H1 (cell line): ENCODE results near the gene TMEM150B. TPM values are rescaled to one million over a fixed set of nuclear protein-coding genes. Genes with fewer than 3 reads are reported as not detected.
A peak's percentile ranks its signal among the peaks of the same experiment; 100 is the strongest.

Source experiments
- CTCF ChIA-PET: fragments of 300-600 bp; sonication (Branson Sonifier 250); formaldehyde crosslinking; loops from one replicate; lab custom pipeline; 2021; ENCODE audit not compliant: partially characterized antibody; lab: Charles Lee
- POLR2A ChIA-PET: fragments of 300-600 bp; sonication (Branson Sonifier 250); formaldehyde crosslinking; loops from one replicate; lab custom pipeline; 2021; ENCODE audit warnings: inconsistent platforms; ENCODE audit not compliant: partially characterized antibody; lab: Charles Lee
- DNase-seq, 2 experiments: peaks; one replicate each; pipeline versions ENCODE4 v3.0.0 to v3.0.0-alpha.2; 2010 to 2022; ENCODE audit warnings: low spot score in 2 of 2, low read depth in 1 of 2, mixed read lengths in 1 of 2
- FAIRE-seq: peaks from 2 replicates; lab custom pipeline; 2011; peaks lifted over from hg19 to GRCh38; lab: Jason Lieb, UNC
- H2AFZ ChIP-seq: 2 replicates; pipeline ENCODE4 v1.8.1; 2012; ENCODE audit warnings: low read length, inconsistent platforms
- H2AK5ac ChIP-seq: 2 replicates; pipeline ENCODE4 v1.6.1; 2013; ENCODE audit warnings: low read depth, low read length
- H2BK120ac ChIP-seq: replicated peaks from 2 replicates; pipeline ENCODE3; 2013; ENCODE audit warnings: low read depth, low read length, inconsistent platforms
- H2BK12ac ChIP-seq: 2 replicates; pipeline ENCODE4 v1.6.1; 2013; ENCODE audit warnings: low read depth, low read length
- H2BK15ac ChIP-seq: 2 replicates; pipeline ENCODE4 v1.6.1; 2013; ENCODE audit warnings: low read length
- H2BK20ac ChIP-seq: 2 replicates; pipeline ENCODE4 v1.6.1; 2013; ENCODE audit warnings: low read length
- H2BK5ac ChIP-seq: 2 replicates; pipeline ENCODE4 v1.6.1; 2013; ENCODE audit warnings: low read depth, low read length
- H3K14ac ChIP-seq: 2 replicates; pipeline ENCODE4 v1.6.1; 2013; ENCODE audit warnings: inconsistent platforms; ENCODE audit not compliant: insufficient read length
- H3K18ac ChIP-seq: 2 replicates; pipeline ENCODE4 v1.6.1; 2013; ENCODE audit warnings: low read length; ENCODE audit errors: extremely low read depth
- H3K23ac ChIP-seq: 2 replicates; pipeline ENCODE4 v1.6.1; 2013; ENCODE audit warnings: inconsistent platforms; ENCODE audit not compliant: insufficient read length
- H3K23me2 ChIP-seq: 2 replicates; pipeline ENCODE4 v1.6.1; 2013; ENCODE audit warnings: low read depth, low read length
- H3K27ac ChIP-seq: 2 replicates; pipeline ENCODE4 v1.6.1; 2011; ENCODE audit warnings: low read depth, low read length, inconsistent platforms
- H3K27me3 ChIP-seq, 4 experiments: replicated peaks in 1 of 4; 1 replicate in 1 of 4; 2 replicates in 3 of 4; pipeline versions ENCODE4 v1.6.1 to v1.8.1; 2011 to 2013; ENCODE audit warnings: low read length in 3 of 4, mild to moderate bottlenecking in 3 of 4, inconsistent platforms in 2 of 4, mixed read lengths in 2 of 4, moderate library complexity in 1 of 4; ENCODE audit not compliant: control insufficient read depth in 3 of 4, insufficient read depth in 3 of 4; ENCODE audit errors: extremely low read depth in 1 of 4
- H3K36me3 ChIP-seq, 4 experiments: 2 replicates each; pipeline versions ENCODE4 v1.6.1 to v1.8.1; 2011 to 2013; ENCODE audit warnings: mild to moderate bottlenecking in 4 of 4, low read length in 3 of 4, moderate library complexity in 2 of 4, control low read depth in 1 of 4, inconsistent platforms in 1 of 4; ENCODE audit not compliant: insufficient read depth in 4 of 4, control insufficient read depth in 2 of 4
- H3K4ac ChIP-seq: replicated peaks from 2 replicates; pipeline ENCODE3; 2013; ENCODE audit warnings: low read length, low read depth, mixed read lengths, inconsistent platforms; ENCODE audit not compliant: insufficient read length
- H3K4me1 ChIP-seq, 4 experiments: replicated peaks in 1 of 4; 1 replicate in 1 of 4; 2 replicates in 3 of 4; pipeline versions ENCODE4 v1.6.1 to v1.8.1; 2011 to 2013; ENCODE audit warnings: low read length in 3 of 4, inconsistent platforms in 2 of 4, mixed read lengths in 1 of 4; ENCODE audit not compliant: insufficient read depth in 4 of 4, control insufficient read depth in 3 of 4
- H3K4me2 ChIP-seq, 2 experiments: 2 replicates each; pipeline versions ENCODE4 v1.6.1 to v1.8.1; 2011 to 2013; ENCODE audit warnings: low read depth in 2 of 2, low read length in 2 of 2, control low read depth in 1 of 2, inconsistent platforms in 1 of 2, mild to moderate bottlenecking in 1 of 2; ENCODE audit not compliant: insufficient read depth in 1 of 2
- H3K4me3 ChIP-seq, 4 experiments: fragments of 200-600, 300-600 bp in 1 of 4; sonication (generic), shearing (Covaris generic), sonication (Bioruptor Twin) in 1 of 4; 2 replicates each; pipeline versions ENCODE4 v1.5.1 to v1.8.1; 2011 to 2016; ENCODE audit warnings: low read length in 4 of 4, low read depth in 3 of 4, control low read depth in 2 of 4, inconsistent platforms in 2 of 4, mild to moderate bottlenecking in 2 of 4, mixed read lengths in 1 of 4, moderate library complexity in 1 of 4; ENCODE audit not compliant: insufficient read depth in 2 of 4; ENCODE audit errors: extremely low read depth in 1 of 4
- H3K56ac ChIP-seq: replicated peaks from 2 replicates; pipeline ENCODE3; 2013; ENCODE audit warnings: low read depth, mild to moderate bottlenecking, mixed read lengths, low read length, inconsistent platforms; ENCODE audit not compliant: insufficient read length
- H3K79me1 ChIP-seq: 2 replicates; pipeline ENCODE4 v1.6.1; 2013; ENCODE audit warnings: low read depth, low read length, control low read depth
- H3K79me2 ChIP-seq, 2 experiments: 2 replicates each; pipeline versions ENCODE4 v1.6.1 to v1.8.1; 2012 to 2013; ENCODE audit warnings: low read length in 2 of 2, mild to moderate bottlenecking in 2 of 2, inconsistent platforms in 1 of 2; ENCODE audit not compliant: insufficient read depth in 2 of 2, control insufficient read depth in 1 of 2
- H3K9ac ChIP-seq, 4 experiments: replicated peaks in 1 of 4; 1 replicate in 1 of 4; 2 replicates in 3 of 4; pipeline versions ENCODE4 v1.6.1 to v1.8.1; 2011 to 2013; ENCODE audit warnings: low read depth in 3 of 4, low read length in 3 of 4, control low read depth in 2 of 4, mild to moderate bottlenecking in 2 of 4, moderate library complexity in 2 of 4, inconsistent platforms in 1 of 4; ENCODE audit errors: extremely low read depth in 1 of 4
- H3K9me3 ChIP-seq, 2 experiments: 2 replicates each; pipeline versions ENCODE4 v1.6.1 to v1.8.1; 2012 to 2013; ENCODE audit warnings: mild to moderate bottlenecking in 2 of 2, moderate library complexity in 2 of 2, control low read depth in 1 of 2, inconsistent platforms in 1 of 2, low read depth in 1 of 2, low read length in 1 of 2, mixed read lengths in 1 of 2; ENCODE audit not compliant: insufficient read depth in 2 of 2
- H4K20me1 ChIP-seq, 2 experiments: replicated peaks in 1 of 2; 2 replicates each; pipeline versions ENCODE3 to v1.8.1; 2011 to 2013; ENCODE audit warnings: inconsistent platforms in 2 of 2, low read length in 2 of 2, mild to moderate bottlenecking in 1 of 2; ENCODE audit not compliant: insufficient read depth in 2 of 2, control insufficient read depth in 1 of 2
- H4K5ac ChIP-seq: 2 replicates; pipeline ENCODE4 v1.6.1; 2013; ENCODE audit warnings: low read length, low read depth, mixed read lengths, inconsistent platforms; ENCODE audit not compliant: insufficient read length
- H4K8ac ChIP-seq: 2 replicates; pipeline ENCODE4 v1.8.0; 2013; ENCODE audit warnings: mild to moderate bottlenecking, moderate library complexity, low read length, inconsistent platforms; ENCODE audit not compliant: insufficient read depth; ENCODE audit errors: extremely low read depth
- H4K91ac ChIP-seq: replicated peaks from 2 replicates; pipeline ENCODE3; 2013; ENCODE audit warnings: low read length, mixed read lengths, inconsistent platforms; ENCODE audit not compliant: insufficient read length
- CBX5 ChIP-seq: fragments of 300-800, 300-1000 bp; sonication (generic); IDR thresholded peaks from 2 replicates; pipeline ENCODE4 v1.7.1; 2016; ENCODE audit warnings: antibody characterized with exemption, low read length, low read depth
- CTBP2 ChIP-seq: IDR thresholded peaks from 2 replicates; pipeline ENCODE4 v1.7.0; 2011; ENCODE audit warnings: borderline replicate concordance, mild to moderate bottlenecking, moderate library complexity, mixed read lengths, low read length; ENCODE audit not compliant: insufficient read depth, insufficient read length
- HDAC6 ChIP-seq: IDR thresholded peaks from one replicate; pipeline ENCODE4 v1.7.1; 2012; ENCODE audit warnings: low read depth, mild to moderate bottlenecking, inconsistent platforms, low read length, moderate library complexity
- NRF1 ChIP-seq: IDR thresholded peaks from 2 replicates; pipeline ENCODE4 v1.6.1; 2011; ENCODE audit warnings: mild to moderate bottlenecking, low read depth, low read length, improper control_type of control experiment
- POLR2AphosphoS5 ChIP-seq: IDR thresholded peaks from 2 replicates; pipeline ENCODE4 v1.6.1; 2011; ENCODE audit warnings: low read depth, low read length
- RAD21 ChIP-seq, 2 experiments: IDR thresholded peaks in 1 of 2; conservative IDR thresholded peaks in 1 of 2; 2 replicates each; pipeline ENCODE4 v1.6.1; 2011; ENCODE audit warnings: low read depth in 2 of 2, low read length in 2 of 2, improper control_type of control experiment in 1 of 2, inconsistent platforms in 1 of 2, mild to moderate bottlenecking in 1 of 2, moderate library complexity in 1 of 2
- TEAD4 ChIP-seq: IDR thresholded peaks from 2 replicates; pipeline ENCODE4 v1.6.1; 2012; ENCODE audit warnings: low read depth, low read length, inconsistent platforms, mixed read lengths
- YY1 ChIP-seq: IDR thresholded peaks from 2 replicates; pipeline ENCODE4 v1.6.1; 2011; ENCODE audit warnings: low read depth, mild to moderate bottlenecking, low read length
- WGBS, 2 experiments: shearing (Covaris generic) in 1 of 2; methylation state at CpG; one replicate each; pipeline versions ENCODE4 v1.1.6 to v1.1.7; 2013 to 2015; ENCODE audit warnings: low lambda C conversion rate in 2 of 2, mixed read lengths in 2 of 2, inconsistent platforms in 1 of 2, low coverage in 1 of 2, missing lambda C conversion rate in 1 of 2; ENCODE audit not compliant: insufficient replicate concordance in 2 of 2, insufficient coverage in 1 of 2, insufficient read length in 1 of 2; ENCODE audit errors: extremely low coverage in 1 of 2, missing lambda C conversion rate in 1 of 2; 5-methylcytosine and 5-hydroxymethylcytosine counted together
- polyA plus RNA-seq, 7 experiments: library from polyadenylated mRNA; depleted of rRNA in 3 of 7; stranded (reverse) in 5 of 7; unstranded in 2 of 7; fragments of >200 nt in 5 of 7; fragments of 200-250 nt in 2 of 7; gene quantifications; 1 replicate in 5 of 7; 2 replicates in 1 of 7; 4 replicates in 1 of 7; pipeline versions ENCODE4 v1.2.1 to v1.2.3, GENCODE V29; 2011 to 2013; ENCODE audit warnings: missing spikeins in 2 of 7, mixed read lengths in 2 of 7
- total RNA-seq: library from RNA; stranded (reverse); fragmentation: NEBNext Ultra II Directional; extraction: Animal tissue kit (Norgen Biotek cat#: 25700); gene quantifications from 2 replicates; pipeline ENCODE4 v1.2.1, GENCODE V29; 2021
- TF ChIP-seq, protein P1 (sequence below): IDR thresholded peaks from 2 replicates; pipeline ENCODE4 v1.6.1; 2012; ENCODE audit warnings: inconsistent platforms

Gene TMEM150B
- total and polyA plus RNA-seq, 2 of the 8 experiments (the other 6 are each of a cell fraction or from before 2014, with no cell fraction given): 0.41 to 0.91 TPM

DNA sequence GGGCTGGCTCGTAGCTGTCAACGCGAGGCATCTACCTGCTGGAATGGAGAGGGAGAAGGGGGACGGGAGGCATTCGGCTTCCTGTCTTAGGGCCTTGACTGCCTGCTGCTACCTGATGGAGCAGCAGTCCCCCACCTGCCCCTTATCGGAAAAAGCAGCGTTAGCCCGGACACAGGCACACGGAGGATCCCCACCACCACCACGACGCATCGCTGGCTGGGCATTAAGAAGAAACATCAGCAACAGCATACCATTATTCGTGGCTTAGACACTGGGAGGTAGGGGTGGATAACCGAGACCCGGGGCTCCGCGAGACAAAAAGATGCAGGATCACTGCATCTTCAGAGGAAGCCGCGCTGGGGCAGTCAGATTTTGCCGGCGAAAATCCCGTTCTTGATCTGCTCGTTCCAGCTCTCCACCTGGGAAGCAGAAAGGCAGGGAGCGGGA lies 28.2 kb upstream of the TMEM150B start:
- ChIA-PET CTCF (interaction anchor here (1.2 to 1.7 kb wide), 2 partner anchors 32 to 70 kb away, joined by 3 to 4 read pairs; partner anchors contain the start of gene BRSK1), POLR2A (interaction anchor here (1.2 to 7.9 kb wide), 9 partner anchors 9 to 71 kb away, joined by 3 to 58 read pairs (median 5); partner anchors contain the start of genes GARIN5B, IL11 and KMT5C)
- WGBS, 2 experiments: 13% methylated on average over 23 of the region's 24 CpGs; no CpG with 5 or more reads in 1 of the 2 experiments
- Histone ChIP-seq H2AFZ (no peak overlapping the region), H2BK120ac (no peak overlapping the region), H3K23me2 (peaks cover 12% of the 10 kb centered on the region; the same call in 1 of the 2 replicates), H3K14ac (no peak overlapping the region), H2BK15ac (peak overlapping the region; percentile 88; the same call in 1 of the 2 replicates), H4K8ac (no peak overlapping the region; the same call in 1 of the 2 replicates), H4K20me1 (peaks cover 0 to 10% of the 10 kb centered on the region in 2 experiments), H3K4me1 (peaks cover 4 to 32% (median 17%) of the 10 kb centered on the region in 4 experiments), H3K4me2 (peak overlapping the region; percentile 88 to 96), H3K56ac (no peak overlapping the region), H3K4ac (peak overlapping the region; percentile 49), H2BK12ac (peak overlapping the region; percentile 90; the same call in 1 of the 2 replicates), H3K27me3 (peaks cover 17 to 56% (median 44%) of the 10 kb centered on the region in 4 experiments), H3K23ac (no peak overlapping the region), H3K4me3 (peak overlapping the region; percentile 32 to 66 (median 50)), H3K36me3 (peaks cover 0 to 11% (median 0%) of the 10 kb centered on the region in 4 experiments; a peak in 1 of 8 replicates), H3K9ac (no peak overlapping the region; a peak in 2 of 7 replicates), H2AK5ac (no peak overlapping the region), H4K91ac (no peak overlapping the region), H2BK20ac (no peak overlapping the region), H4K5ac (no peak overlapping the region), H3K18ac (no peak overlapping the region; the same call in 1 of the 2 replicates), H3K79me2 (no peaks in the 10 kb centered on the region), H3K27ac (no peak overlapping the region), H3K9me3 (no peaks in the 10 kb centered on the region), H2BK5ac (no peak overlapping the region), H3K79me1 (no peaks in the 10 kb centered on the region)
- no peak for DNase-seq
- no peak for FAIRE-seq
- TF ChIP-seq, protein P1, sequence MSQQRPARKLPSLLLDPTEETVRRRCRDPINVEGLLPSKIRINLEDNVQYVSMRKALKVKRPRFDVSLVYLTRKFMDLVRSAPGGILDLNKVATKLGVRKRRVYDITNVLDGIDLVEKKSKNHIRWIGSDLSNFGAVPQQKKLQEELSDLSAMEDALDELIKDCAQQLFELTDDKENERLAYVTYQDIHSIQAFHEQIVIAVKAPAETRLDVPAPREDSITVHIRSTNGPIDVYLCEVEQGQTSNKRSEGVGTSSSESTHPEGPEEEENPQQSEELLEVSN: no peak
- no peak for TF ChIP-seq YY1
- no peak for TF ChIP-seq HDAC6
- TF ChIP-seq RAD21 (IDR thresholded peaks at IDR 0.05 in 1 of 2, conservative IDR thresholded peaks at IDR 0.05 in 1 of 2; ENCODE audit: low read depth in 2 of 2, low read length in 2 of 2): no peak
- TF ChIP-seq CTBP2: no peak
- no peak for TF ChIP-seq CBX5
- no peak for TF ChIP-seq NRF1
- TF ChIP-seq POLR2AphosphoS5: 0 out of 2 replicates have a peak, but pooled peaks have one; percentile 26
- no peak for TF ChIP-seq TEAD4
